Lower lobe of right lung (tissue), 2 donors: ENCODE measurements around the gene CFAP210. TPM values are rescaled to one million over a fixed set of nuclear protein-coding genes. Genes with fewer than 3 reads are reported as not detected.

Experiments
- ATAC-seq, 2 donors: fragments of 200-7000 bp; cut with Tn5 transposase; one replicate each; pipeline ENCODE4 v1.9.1; 2020 to 2022; ENCODE audit warnings: mild to moderate bottlenecking in 2 of 2, moderate library complexity in 2 of 2
- DNase-seq: peaks from one replicate; pipeline ENCODE4 v3.0.0-alpha.2; 2020
- H3K27ac ChIP-seq: fragments of 200-600 bp; one replicate; pipeline ENCODE4 v1.8.0; 2022
- H3K27me3 ChIP-seq: fragments of 200-600 bp; one replicate; pipeline ENCODE4 v1.8.0; 2022; ENCODE audit warnings: low read depth
- H3K36me3 ChIP-seq: fragments of 200-600 bp; one replicate; pipeline ENCODE4 v1.8.0; 2022; ENCODE audit warnings: mild to moderate bottlenecking
- H3K4me1 ChIP-seq: fragments of 200-600 bp; one replicate; pipeline ENCODE4 v1.8.0; 2022
- H3K4me3 ChIP-seq: fragments of 200-600 bp; one replicate; pipeline ENCODE4 v1.8.0; 2022; ENCODE audit warnings: mild to moderate bottlenecking
- H3K9me3 ChIP-seq: fragments of 200-600 bp; one replicate; pipeline ENCODE4 v1.8.0; 2022
- CTCF ChIP-seq: fragments of 200-600 bp; IDR thresholded peaks from one replicate; pipeline ENCODE4 v1.8.0; 2022; ENCODE audit warnings: antibody characterized with exemption, mild to moderate bottlenecking
- intact Hi-C: fragments of 100-400 bp; cut with DNase I; formaldehyde crosslinking; loops from one replicate; pipeline ENCODE4 v1.11.0; 2022
- total RNA-seq: library from RNA; stranded (reverse); fragmentation: NEBNext Ultra II Directional; extraction: Animal tissue kit (Norgen Biotek cat#: 25700); gene quantifications from one replicate; pipeline ENCODE4 v1.2.1, GENCODE V29; 2021
- donor health status: DM: no; HTN: yes; CAD: no; lungs with severe emphysema.

CFAP210 gene
- total RNA-seq, 1 donor from 2014 or later: 0.95 TPM

GRCh38 chr2:169663247-169663646 is 31.0 kb downstream of the CFAP210 start:
- no peak for ATAC-seq
- H3K4me1 ChIP-seq: peaks cover 4% of the 10 kb centered on the region
- H3K9me3 ChIP-seq: no peaks in the 10 kb centered on the region
- no peaks in the 10 kb centered on the region for H3K36me3 ChIP-seq
- TF ChIP-seq CTCF: no peak
- intact Hi-C loops: no loop called here
- no peak for DNase-seq
- no peak overlapping the region for H3K4me3 ChIP-seq
- H3K27ac ChIP-seq: no peak overlapping the region
- H3K27me3 ChIP-seq: no peaks in the 10 kb centered on the region

- no peaks in the 10 kb centered on the region for H3K9me3 ChIP-seq
- peaks cover 4% of the 10 kb centered on the region for H3K4me1 ChIP-seq
- no peak for TF ChIP-seq CTCF
- no peak overlapping the region for H3K4me3 ChIP-seq
- intact Hi-C loops: no loop called here
- ATAC-seq (no peak), DNase-seq (no peak)
- H3K27me3 ChIP-seq: no peaks in the 10 kb centered on the region
- H3K36me3 ChIP-seq: no peaks in the 10 kb centered on the region
- no peak overlapping the region for H3K27ac ChIP-seq
Observed at GRCh38 chr2:169662744-169663143, 31.5 kb downstream of the CFAP210 start.

- no peaks in the 10 kb centered on the region for H3K36me3 ChIP-seq
- DNase-seq: no peak
- H3K4me3 ChIP-seq: no peak overlapping the region
- peaks cover 4% of the 10 kb centered on the region for H3K4me1 ChIP-seq
- no peak for ATAC-seq
- no peak overlapping the region for H3K27ac ChIP-seq
- TF ChIP-seq CTCF: no peak
- intact Hi-C loops: no loop called here
- H3K9me3 ChIP-seq: no peaks in the 10 kb centered on the region
- H3K27me3 ChIP-seq: no peaks in the 10 kb centered on the region
Observed at GRCh38 chr2:169661265-169661664, 32.9 kb downstream of the CFAP210 start.

- Histone ChIP-seq H3K27ac (no peak overlapping the region), H3K36me3 (no peaks in the 10 kb centered on the region), H3K9me3 (no peaks in the 10 kb centered on the region), H3K4me1 (no peaks in the 10 kb centered on the region), H3K4me3 (no peak overlapping the region), H3K27me3 (no peaks in the 10 kb centered on the region)
- intact Hi-C loops: no loop called here
- DNase-seq (no peak), ATAC-seq (no peak)
- TF ChIP-seq CTCF: no peak
Observed at GRCh38 chr2:169659320-169659719, 34.9 kb downstream of the CFAP210 start.

- no peak for TF ChIP-seq CTCF
- no peaks in the 10 kb centered on the region for H3K27me3 ChIP-seq
- intact Hi-C loops: no loop called here
- H3K4me3 ChIP-seq: no peak overlapping the region
- H3K36me3 ChIP-seq: no peaks in the 10 kb centered on the region
- no peak overlapping the region for H3K27ac ChIP-seq
- ATAC-seq (no peak), DNase-seq (no peak)
- H3K4me1 ChIP-seq: no peaks in the 10 kb centered on the region
- H3K9me3 ChIP-seq: no peaks in the 10 kb centered on the region
Observed at GRCh38 chr2:169658877-169659276, 35.3 kb downstream of the CFAP210 start.

- DNase-seq (no peak), ATAC-seq (no peak)
- H3K4me3 ChIP-seq: no peak overlapping the region
- no peak for TF ChIP-seq CTCF
- no peak overlapping the region for H3K27ac ChIP-seq
- no peaks in the 10 kb centered on the region for H3K4me1 ChIP-seq
- intact Hi-C loops: no loop called here
- no peaks in the 10 kb centered on the region for H3K27me3 ChIP-seq
- no peaks in the 10 kb centered on the region for H3K9me3 ChIP-seq
- H3K36me3 ChIP-seq: no peaks in the 10 kb centered on the region
Observed at GRCh38 chr2:169656164-169656563, 38.0 kb downstream of the CFAP210 start.
